Fibroblast of mammary gland (primary cell): ENCODE data around the gene OPCML.

Experiments
- DNase-seq: peaks from one replicate; pipeline ENCODE4 v3.0.0-alpha.2; 2010; ENCODE audit warnings: low read depth
- H3K4me3 ChIP-seq: 2 replicates; pipeline ENCODE4 v1.5.1; 2011; ENCODE audit warnings: low read depth, mild to moderate bottlenecking, low read length, moderate library complexity; ENCODE audit not compliant: control insufficient read depth
- TF ChIP-seq, protein P1 (sequence below): conservative IDR thresholded peaks from 2 replicates; pipeline ENCODE4 v1.5.1; 2011; ENCODE audit warnings: low read depth, low read length, inconsistent platforms; ENCODE audit not compliant: control insufficient read depth, insufficient read depth

The OPCML gene

DNA sequence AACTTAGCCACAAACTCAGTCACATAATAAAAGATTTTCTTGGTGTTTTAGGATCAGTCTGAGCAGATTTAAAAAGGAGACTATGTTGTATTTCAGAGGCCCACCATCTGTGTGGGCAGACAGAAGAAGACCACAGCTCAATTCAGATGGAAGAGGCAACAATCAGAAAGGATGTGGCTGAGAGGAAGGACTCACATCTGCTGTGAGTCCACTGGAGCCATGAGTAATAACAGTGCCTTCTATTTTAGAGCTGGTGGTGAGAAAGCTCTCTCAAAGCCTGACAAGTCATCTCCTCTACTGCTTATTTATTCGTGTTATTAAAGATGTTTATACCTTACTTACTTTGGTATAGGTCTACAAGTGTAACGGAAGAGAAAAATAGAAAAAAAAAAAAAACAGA lies 357.2 kb downstream of the OPCML start:
- no peak for DNase-seq
- TF ChIP-seq, protein P1, sequence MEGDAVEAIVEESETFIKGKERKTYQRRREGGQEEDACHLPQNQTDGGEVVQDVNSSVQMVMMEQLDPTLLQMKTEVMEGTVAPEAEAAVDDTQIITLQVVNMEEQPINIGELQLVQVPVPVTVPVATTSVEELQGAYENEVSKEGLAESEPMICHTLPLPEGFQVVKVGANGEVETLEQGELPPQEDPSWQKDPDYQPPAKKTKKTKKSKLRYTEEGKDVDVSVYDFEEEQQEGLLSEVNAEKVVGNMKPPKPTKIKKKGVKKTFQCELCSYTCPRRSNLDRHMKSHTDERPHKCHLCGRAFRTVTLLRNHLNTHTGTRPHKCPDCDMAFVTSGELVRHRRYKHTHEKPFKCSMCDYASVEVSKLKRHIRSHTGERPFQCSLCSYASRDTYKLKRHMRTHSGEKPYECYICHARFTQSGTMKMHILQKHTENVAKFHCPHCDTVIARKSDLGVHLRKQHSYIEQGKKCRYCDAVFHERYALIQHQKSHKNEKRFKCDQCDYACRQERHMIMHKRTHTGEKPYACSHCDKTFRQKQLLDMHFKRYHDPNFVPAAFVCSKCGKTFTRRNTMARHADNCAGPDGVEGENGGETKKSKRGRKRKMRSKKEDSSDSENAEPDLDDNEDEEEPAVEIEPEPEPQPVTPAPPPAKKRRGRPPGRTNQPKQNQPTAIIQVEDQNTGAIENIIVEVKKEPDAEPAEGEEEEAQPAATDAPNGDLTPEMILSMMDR: no peak
- H3K4me3 ChIP-seq: no peak overlapping the region

DNA sequence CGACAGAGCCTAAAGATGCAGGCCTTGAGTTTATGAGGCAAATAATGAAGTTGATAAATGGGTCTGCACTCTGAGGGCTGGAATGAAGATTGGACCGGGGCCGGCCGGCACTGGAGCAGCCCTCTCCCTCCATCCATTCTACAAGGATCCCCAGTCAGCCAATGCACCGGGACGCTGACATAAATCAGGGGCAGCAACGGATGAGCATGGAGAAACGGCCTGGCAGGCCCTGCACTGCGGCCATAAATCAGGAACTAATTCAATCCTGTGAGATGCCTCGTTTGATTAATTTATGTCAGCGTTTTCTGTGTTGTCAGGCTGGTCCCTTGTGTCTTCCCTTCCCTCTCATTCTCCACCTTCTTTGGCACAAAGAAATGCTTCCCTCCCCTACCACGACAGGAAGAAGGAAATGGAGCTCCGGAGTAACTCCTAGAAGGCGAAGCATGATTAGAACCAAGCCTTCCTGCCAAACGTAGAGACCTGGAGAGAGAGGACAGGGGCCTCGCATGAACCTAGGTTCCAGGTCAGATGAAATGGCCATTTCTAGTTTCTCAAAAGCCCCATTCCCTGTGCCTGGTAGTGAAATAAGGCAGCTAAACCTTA lies 358.4 kb downstream of the OPCML start:
- TF ChIP-seq, protein P1: no peak
- no peak for DNase-seq
- no peak overlapping the region for H3K4me3 ChIP-seq

DNA sequence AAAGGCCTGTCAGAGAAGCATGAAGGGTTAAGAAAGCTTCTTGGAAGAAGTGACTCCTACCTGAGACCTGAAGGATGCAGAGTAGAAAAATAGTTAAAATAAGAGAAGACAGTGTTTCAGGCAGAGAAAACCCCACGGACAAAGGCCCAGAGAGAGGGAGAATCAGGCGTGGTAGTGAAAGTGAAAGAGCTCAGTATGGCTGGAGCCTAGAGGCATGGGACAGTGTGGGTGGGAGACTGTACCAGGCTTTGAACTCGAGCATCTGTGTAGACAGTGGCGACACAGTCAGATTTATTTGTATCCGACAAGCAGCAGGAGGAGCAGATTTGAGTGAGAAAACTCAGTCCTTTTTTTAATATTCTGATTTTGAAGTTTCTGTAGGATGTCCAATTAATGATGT lies 360.0 kb downstream of the OPCML start:
- DNase-seq: no peak
- TF ChIP-seq, protein P1: no peak
- no peak overlapping the region for H3K4me3 ChIP-seq

GRCh38 chr11:133171374-133171773 lies 360.9 kb downstream of the OPCML start:
- DNase-seq: no peak
- no peak overlapping the region for H3K4me3 ChIP-seq
- TF ChIP-seq, protein P1: no peak

DNA sequence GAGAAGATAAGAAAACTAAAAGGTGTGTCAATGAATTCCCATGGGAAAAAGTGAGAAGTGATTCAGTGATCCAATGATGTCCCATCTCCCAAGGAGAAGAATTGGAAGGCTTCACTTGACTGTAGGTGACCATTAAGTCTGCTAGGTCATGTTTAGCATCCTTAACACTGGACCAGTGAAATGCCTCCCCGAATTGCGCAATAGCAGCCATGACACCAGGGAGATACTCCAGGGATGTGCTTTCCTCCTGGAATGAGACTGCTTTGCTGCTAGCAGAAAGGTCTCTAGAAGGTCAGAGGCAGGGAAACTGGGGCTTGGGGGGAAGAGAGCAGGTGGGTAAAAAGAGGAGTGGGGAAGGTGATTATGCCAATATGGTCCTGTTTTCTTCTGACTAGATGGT lies 364.3 kb downstream of the OPCML start:
- DNase-seq: no peak
- TF ChIP-seq, protein P1: no peak
- no peak overlapping the region for H3K4me3 ChIP-seq

- TF ChIP-seq, protein P1: no peak
- DNase-seq: no peak
- no peak overlapping the region for H3K4me3 ChIP-seq
Observed at GRCh38 chr11:133166662-133167061, 365.6 kb downstream of the OPCML start.

DNA sequence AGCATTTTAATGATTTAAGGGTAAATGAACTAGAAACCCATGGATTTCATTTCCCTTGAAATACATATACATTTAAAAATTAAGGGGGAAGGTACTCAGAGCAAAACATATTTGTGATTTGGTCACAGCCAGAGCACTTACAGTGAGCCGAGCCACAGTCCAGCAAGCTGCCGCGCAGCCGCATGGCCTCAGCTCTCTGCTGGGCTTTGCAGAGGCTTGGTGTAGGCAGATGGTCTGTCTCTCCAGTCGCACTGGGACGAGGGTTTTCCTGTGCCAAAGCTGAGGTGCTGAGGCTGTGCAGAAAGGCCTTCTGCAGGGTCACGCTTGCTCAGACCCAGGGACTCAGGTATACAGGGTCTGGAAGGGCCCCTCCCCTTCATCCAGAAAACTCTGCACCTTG lies 367.3 kb downstream of the OPCML start:
- H3K4me3 ChIP-seq: no peak overlapping the region
- TF ChIP-seq, protein P1: no peak
- no peak for DNase-seq
